HPDE6-E6E7 (cell line): ENCODE results near the gene TINAG.
"Not testable (repeated sequence)": the region's sequence is repeated elsewhere in the genome, so short reads cannot be mapped to it uniquely, and the experiment has no call there.

Experiments
- DNase-seq: peaks from one replicate; pipeline ENCODE4 v3.0.0; 2011; ENCODE audit warnings: missing footprints; ENCODE audit errors: extremely low spot score

Gene TINAG

DNA sequence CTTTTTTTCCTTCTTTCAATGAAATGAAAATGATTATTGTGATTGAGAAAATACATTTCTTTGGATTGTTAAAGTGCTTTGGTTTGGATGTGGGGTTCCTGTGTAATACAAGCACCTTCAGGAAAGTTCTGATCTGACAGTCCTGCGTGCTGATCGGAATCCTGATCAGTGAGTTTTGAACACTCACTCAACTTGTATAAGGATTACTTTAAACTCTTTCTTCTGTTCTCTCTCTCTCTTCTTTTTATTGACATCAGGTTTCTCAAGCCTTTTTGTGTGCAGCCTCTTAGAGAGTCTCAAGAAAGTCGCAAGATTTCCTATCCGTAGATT lies 710 bp downstream of the TINAG start:
- no peak for DNase-seq

DNA sequence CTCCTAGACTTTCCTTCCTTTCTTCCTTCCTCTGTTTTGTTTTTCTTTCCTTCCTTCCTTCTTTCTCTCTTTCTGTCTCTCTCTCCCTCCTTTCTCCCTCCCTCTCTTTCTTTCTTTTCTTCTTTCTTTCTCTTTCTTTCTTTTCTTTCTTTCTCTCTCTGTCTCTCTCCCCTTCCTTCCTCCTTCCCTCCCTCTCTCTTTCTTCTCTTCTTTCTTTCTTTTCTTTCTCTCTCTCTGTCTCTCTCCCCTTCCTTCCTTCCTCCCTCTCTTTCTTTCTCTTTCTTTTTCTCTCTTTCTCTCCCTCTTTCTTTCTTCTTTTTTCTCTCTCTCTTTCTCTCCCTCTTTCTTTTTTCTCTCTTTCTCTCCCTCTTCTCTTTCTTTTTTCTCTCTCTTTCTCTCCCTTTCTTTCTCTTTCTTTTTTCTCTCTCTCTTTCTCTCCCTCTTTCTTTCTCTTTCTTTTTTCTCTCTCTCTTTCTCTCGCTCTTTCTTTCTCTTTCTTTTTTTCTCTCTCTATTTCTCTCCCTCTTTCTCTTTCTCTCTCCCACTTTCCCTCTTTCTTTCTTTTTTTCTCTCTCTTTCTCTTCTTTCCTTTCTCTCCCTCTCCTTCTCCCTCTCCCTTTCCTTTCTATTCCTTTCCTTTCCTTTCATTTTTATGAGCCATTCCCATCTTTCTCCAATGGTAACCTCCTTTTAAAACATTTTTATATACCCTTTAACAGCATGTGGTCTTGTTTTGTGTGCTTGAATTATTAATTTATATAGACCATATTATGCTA lies 2.3 kb downstream of the TINAG start:
- DNase-seq, result no peak

DNA sequence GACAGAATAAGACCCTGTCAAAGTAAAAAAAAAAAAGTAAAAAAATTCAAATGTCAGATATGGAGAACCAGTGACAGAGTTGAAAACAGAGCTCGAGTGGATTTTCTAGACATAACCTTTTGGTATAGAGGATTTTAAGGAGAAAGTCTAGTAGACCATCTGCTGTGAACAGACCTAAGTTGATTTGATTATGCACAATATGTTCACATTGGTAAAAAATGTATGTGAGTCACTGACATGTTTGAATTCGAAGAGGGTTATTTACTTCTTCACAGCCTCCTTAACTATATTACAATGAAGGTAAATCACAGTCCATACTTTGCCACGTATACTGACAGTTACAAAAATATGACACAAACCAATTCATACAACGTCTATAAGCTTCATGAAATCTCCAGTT lies 7.4 kb downstream of the TINAG start:
- DNase-seq, result no peak

DNA sequence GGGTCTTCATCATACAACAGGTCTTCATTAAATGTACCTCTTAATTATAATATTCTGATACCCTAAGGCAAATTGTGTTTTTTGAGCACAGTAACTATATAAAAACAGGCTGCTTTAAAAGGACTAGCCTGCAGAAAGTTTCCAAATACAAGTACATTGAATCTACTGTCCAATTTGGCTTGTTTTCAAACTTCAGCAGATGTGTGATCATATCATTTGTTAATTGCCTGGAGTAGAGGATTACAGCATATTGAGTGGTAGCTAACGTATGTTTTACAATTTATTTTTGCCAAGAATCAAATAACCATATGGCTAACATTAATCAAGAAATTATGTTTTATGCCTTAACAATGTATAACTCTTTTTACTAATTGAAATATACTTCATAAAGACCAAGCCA lies 12.6 kb downstream of the TINAG start:
- no peak for DNase-seq

DNA sequence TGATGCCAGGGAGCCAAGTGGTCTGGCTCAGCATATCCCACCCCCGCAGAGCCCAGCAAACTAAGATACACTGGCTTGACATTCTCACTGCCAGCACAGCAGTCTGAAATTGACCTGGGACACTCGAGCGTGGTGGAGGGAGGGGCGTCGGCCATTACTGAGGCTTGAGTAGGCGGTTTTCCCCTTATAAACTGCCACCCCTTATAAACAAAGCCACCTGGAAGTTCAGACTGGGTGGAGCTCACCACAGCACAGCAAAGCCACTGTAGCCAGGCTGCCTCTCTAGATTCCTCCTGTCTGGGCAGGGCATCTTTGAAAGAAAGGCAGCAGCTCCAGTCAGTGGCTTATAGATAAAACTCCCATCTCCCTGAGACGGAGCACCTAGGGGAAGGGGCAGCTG lies 19.4 kb downstream of the TINAG start:
- DNase-seq, result no peak

DNA sequence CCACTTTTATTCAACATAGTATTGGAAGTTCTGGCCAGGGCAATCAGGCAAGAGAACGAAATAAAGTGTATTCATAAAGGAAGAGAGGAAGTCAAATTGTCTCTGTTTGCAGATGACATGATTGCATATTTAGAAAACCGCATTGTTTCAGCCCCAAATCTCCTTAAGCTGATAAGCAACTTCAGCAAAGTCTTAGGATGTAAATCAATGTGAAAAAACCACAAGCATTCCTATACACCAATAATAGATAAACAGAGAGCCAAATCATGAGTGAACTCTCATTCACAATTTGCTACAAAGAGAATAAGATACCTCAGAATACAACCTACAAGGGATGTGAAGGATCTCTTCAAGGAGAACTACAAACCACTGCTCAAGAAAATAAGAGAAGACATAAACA lies 23.3 kb downstream of the TINAG start:
- not testable (repeated sequence) for DNase-seq

DNA sequence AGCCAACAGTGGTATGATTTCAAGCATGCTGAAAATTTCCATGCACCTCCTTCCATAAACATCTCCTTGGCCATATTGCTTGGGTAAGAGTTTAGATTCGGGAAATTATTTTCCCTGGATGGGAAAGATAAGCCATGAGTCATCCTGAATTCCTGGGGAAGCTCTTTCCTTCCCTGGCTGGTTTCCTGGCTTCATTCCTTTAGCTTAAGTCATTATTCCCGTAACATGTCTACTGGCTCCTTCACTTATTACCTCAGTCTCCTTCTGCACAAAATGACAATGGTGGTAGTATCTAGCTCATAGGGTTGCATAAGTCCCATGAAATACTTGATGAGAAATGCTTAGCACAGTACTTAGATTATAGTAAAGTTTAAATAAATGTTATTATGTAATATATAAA lies 27.6 kb downstream of the TINAG start:
- DNase-seq, result peak; percentile 4

DNA sequence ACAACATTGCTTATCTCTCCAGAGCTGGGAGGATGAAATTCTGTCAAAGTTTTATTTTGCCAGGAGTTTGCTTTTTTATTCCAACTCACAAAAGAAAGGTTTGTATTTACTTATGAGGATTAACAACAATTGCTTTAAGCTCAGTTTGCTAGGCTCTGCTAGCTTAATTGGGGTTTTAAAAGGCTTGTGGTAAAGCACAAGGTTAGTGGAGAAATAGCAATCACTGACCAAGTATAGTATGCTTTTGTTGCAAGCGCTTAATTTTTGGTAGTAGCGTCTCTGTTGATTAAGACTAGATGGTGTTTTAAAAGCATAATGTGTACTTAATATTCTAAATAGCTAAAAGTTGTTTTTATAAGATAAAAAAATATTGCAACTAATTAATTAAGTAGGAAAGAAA lies 45.7 kb downstream of the TINAG start:
- DNase-seq, result no peak

DNA sequence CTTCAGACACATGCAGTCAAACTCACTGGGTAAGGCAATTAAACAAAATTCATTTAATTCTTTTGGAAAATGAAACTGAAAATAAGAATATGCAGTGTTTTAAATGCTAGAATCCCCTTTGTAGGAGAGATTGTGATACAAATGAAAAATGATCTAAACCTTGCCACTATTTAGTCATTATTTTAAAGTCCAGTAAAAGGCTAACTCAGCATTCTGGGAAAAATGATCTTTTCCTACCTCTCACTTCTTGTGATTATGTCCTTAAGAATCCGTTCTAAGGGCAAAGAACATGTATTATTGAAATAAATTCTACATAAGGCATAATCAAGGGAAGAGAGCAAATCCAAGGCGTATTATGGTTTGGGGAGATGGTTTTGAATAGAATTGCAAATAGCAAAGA lies 46.4 kb downstream of the TINAG start:
- DNase-seq, result no peak

DNA sequence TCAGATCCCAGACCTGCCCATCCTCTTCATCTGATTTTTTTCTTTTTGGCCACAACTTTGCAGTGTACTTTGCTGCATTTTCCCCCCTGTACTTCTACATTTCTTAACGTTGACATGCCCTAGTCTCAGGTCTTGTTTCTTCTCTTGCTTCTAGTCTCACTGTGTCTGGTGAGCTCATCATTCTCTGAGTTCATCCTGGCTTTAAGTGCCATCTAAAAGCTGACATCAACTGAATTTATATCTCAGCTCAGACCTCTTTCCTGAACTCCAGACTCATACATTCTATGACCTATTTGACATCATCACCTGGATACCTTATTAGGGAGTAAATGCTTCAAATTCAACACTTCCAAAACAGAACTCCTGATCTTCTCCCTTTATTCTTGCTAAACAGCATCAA lies 48.9 kb downstream of the TINAG start:
- DNase-seq, result no peak

DNA sequence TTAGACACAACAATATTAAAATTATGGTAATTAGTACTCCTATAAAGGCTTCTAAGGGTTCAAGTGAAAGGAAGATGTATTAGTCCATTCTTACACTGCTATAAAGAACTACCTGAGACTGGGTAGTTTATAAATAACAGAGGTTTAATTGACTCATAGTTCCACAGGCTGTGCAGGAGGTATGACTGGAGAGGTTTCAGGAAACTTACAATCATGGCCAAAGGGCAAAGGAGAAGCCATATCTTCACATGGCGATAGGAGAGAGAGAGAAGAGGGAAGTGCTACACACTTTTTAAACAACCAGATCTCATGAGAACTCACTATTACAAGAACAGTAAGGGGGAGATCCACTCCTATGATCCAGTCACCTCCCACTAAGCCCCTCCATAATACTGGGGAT lies 52.9 kb downstream of the TINAG start:
- DNase-seq, result no peak

DNA sequence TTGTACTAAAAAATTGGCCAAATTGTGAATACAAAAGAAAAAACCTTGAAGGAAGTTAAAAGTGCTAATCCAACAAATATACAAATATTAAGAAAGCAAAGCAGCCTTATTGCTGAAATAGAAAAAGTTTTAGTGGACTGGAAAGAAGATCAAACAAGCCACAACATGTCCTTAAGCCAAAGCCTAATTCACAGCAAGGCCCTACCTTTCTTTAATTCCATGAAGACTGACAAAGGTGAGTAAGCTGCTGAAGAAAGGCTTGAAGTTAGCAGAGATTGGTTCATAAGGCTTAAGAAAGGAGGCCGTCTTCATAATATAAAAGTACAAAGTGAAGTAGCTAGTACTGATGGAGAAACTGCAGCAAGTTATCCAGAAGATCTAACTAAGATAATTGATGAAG lies 53.5 kb downstream of the TINAG start:
- no peak for DNase-seq

DNA sequence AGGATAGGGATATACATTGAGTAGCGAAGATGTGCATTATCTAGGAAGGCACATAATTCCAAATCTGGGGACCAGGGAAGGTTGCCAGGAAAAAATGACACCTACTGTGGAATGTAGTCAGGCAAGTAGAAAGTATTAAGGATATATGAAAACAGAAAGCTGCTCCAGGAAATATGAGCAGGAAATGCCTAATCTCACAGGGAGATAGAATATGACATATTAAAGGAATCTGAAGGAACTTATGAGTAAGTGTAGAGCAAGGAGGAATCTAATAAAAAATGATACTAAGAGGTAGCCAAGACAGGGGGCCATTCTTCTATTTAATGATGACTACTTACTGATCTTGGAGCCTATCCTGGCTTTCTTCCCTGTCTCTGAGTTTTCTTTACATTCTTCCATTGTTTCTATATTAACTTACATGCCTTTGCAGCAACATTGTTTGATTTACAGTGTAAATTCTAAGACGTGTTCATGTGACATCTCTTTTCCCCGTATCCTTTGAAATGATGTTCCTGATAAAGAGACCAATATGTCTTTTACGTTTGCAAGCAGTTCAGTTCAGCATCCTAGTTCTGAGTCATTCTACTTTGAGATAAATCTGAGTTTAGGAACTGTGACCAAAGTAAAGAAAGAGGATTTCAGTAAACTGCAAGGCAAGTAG lies 58.6 kb downstream of the TINAG start:
- peak; percentile 1 for DNase-seq

DNA sequence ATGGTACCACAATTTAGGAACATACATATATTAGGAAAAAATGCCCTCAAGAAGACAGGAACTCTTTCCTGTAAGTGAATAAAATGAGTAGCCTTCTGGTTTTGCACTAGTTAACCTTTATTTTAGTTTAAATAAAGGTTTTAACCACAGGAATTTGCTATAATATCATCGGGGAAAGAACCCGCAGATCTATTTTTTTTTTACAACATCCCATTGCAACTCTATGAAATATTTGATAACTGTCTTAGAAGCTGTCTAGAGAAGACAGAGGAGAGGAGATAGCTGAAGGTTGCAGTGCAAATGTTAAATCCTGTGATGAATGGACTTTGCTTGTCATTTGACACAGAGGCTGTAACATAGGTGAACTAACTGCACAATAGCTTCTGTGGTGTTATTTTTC lies 69.5 kb downstream of the TINAG start:
- DNase-seq, result no peak

DNA sequence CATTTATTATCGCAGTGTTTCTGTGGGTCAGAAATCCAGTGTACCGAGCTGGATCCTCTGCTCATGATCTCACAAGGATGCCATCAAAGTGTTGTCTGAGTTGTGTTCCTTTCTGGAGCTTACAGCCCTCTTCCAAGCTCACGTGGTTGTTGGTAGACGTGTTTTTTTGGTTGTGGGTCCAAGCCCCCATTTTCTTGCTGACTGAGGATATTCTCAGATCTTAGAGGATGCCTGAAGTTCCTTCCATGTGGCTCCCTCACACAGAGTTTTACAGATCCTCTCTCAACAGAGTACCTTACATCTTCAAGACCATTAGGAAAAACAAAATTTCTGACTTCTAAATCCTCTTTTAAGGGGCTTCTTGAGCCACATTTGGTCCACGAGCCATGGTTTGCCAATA lies 78.1 kb downstream of the TINAG start:
- DNase-seq, result no peak

DNA sequence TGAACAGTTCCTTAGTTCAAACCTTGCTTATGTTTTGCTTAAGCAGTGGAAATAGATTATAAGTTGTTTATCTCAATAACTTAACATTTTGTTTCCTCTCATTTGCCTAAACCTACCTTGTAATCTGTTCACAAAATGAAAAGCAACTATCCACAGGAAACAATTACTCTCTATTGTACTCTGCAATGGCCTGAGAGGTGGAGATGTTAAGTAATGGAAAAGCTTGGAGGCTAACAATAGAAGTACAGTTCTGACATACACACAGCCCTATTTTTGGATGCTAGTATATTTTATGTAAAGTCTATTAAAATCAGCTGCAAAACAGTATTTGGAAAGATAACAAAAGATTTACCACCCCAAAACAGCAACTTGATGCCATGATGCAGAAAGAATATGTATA lies 82.1 kb downstream of the TINAG start:
- no peak for DNase-seq

DNA sequence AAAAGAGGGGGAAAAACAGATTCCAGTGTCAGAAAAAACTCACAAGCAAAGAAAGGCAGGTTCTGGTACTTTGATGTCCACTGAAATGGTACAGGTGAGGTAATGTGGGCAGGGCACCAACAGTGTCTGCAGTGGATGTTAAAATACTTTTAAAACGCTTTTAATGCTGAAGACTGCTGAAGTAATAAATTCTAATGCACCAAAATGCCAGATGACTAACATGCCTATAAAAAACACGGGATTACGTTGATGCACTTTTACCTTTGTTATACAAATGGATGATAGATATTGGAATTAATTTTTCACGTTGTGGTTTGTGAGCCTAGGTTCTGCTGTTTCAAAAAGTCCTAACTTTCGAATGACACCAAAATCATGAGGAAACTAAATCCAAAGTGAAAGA lies 83.3 kb downstream of the TINAG start:
- DNase-seq, result no peak

DNA sequence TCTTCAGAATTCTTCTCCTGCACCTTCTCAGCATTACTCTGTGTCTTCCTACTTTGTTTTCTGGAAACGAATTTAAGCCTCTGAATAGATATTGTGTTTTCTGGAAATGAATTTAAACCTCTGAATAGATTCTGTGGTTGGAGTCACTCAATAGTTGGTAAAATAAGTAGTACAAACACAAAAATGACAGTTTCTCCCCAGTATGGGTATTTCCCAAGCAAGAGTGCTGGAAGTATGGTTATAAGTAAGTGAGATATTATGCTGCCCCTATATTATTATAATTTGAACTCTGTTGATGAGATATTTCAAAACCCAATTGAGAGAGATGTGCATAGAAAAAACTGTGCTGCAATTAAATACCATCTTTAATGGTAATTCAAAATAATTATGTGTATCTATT lies 94.9 kb downstream of the TINAG start:
- no peak for DNase-seq

DNA sequence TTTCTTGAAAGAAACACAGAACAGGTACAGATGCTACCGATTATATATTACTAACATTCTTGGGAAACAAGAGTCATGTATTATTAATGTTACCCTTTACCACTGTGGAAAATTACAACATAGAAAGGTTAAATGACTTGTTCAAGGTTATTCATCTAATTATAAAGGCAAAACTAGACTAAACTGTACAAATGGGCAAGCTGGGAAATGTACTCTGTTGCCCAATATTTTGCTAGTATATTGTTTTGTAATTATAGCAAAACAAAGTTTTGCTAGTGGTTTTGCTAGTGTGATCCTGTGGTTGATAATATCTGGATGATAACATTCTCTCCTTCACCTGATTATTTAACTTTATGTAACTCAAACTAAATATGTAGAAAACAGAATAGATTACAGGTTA lies 96.5 kb downstream of the TINAG start:
- DNase-seq, result no peak

DNA sequence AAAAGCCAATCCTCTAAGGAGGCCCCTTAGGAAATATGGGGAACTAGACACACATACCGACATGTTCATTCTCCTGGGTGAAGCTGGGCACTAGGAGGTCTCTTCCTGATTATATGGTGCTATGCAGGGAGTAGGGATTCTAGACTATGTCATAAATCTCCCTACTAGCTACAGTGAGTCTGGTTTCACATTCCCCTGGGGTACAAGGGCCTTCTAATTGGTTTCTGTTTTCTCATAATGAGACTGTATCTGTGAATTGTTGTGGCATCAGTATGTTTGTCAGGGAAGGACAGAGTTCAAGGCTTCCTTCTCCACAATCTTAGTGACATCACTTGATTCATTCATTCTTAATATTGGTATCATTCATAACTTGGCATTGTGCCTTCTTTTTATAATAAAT lies 103.5 kb downstream of the TINAG start:
- no peak for DNase-seq

DNA sequence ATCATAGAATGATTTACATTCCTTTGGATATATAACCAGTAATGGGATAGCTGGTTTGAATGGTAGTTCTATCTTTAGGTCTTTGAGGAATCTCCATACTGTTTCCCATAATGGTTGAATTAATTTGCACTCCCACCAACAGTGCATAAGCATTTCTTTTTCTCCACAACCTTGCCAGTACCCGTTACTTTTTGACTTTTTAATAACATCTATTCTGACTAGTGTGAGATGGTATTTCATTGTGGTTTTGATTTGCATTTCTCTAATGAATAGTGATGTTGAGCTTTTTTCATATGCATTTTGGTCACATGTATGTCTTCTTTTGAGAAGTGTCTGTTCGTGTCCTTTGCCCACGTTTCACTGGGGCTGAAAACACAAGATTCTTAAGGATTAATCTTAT lies 107.3 kb downstream of the TINAG start:
- no peak for DNase-seq

DNA sequence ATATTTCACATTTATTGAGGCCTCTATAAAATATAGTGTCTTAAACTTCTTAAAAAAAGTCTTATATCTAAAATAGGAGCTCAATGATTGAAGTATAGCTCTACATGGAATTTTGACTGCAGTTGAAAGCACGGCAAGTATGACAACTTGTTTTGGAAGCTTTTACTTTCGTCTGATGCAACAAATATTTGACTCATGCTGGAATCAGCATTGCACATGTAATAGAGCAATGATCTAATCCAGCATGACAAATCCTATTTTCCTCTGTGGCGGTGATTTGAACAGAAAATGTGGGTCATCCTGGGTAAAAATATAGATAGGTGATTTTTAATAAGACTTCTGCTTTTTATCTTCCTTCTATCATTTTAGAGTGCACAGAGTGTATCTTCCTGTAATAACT lies 111.6 kb downstream of the TINAG start:
- peak; percentile 38 for DNase-seq

DNA sequence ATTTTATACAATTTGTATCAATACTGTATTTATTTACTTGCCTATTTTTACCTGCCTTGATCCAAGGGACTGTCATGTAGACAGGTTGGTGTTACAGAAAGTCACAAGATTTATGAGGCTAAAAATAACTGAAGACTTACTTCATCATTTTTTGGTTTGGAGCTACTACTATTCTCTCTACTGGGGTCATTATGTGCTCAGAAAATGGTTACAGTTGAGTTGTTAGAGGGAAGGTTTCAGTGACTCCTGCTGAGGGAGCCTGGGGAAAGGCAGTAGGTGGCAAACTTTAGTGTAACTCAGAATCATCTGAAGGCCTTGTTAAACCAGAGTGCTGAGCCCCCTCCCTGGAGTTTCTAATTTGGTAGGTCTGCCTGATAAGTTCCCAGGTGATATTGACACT lies 118.8 kb downstream of the TINAG start:
- no peak for DNase-seq

DNA sequence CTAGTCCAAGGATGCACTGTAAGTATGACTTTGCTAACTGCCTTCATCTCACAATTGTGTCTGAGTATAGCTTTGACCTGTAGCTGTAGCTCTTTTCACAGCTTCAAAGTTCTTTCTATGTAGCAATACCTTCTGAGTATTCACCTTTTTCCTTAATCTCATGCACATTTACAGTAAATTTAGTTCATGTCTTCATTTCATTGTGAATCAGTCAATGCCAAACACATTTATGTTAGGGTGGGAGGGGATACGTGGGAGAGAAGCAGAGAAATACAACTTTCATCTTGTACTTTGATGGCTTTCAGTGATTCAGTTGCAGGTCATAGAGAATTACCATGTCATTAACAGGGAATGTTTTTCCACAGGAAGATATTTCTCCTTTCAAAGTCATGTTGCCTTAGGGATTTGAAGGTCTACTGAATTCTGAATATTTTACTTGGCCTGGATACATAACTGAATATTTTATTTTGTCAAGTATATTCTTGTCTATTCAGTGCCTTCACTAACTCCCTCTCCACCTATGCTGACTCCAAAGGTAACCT lies 119.2 kb downstream of the TINAG start:
- DNase-seq, result no peak
